ENCODE measurements around the gene CLASRP.

The CLASRP gene

GRCh38 chr19:45063851-45064801, 25.3 kb downstream of the CLASRP start:
- Histone ChIP-seq H3K4me3 (ENCODE audit: insufficient read length, low read depth) (no peak overlapping the region), H3K9ac (ENCODE audit: insufficient read length, low read depth) (no peak overlapping the region), H3K36me3 (ENCODE audit: insufficient read depth, insufficient read length, low read length) (peaks cover 82% of the 10 kb centered on the region), H3K27me3 (ENCODE audit: insufficient read depth, insufficient read length) (no peaks in the 10 kb centered on the region), H3K9me3 (ENCODE audit: insufficient read depth, low read length) (no peaks in the 10 kb centered on the region), H3K4me1 (ENCODE audit: insufficient read depth, insufficient read length) (peaks cover 11% of the 10 kb centered on the region)
- TF ChIP-seq SUZ12 (IDR thresholded peaks at IDR 0.05; ENCODE audit: extremely low read depth, insufficient read depth, insufficient read length) (no peak), YY1 (IDR thresholded peaks at IDR 0.05; ENCODE audit: insufficient read depth, insufficient read length) (no peak), ZNF274 (IDR thresholded peaks at IDR 0.05; ENCODE audit: low read depth, low read length) (no peak)
- DNase-seq (ENCODE audit: low read depth, low spot score): no peak

GRCh38 chr19:45066921-45067661, 28.2 kb downstream of the CLASRP start:
- peaks cover 81% of the 10 kb centered on the region for H3K36me3 ChIP-seq (ENCODE audit: insufficient read depth, insufficient read length, low read length)
- H3K4me1 ChIP-seq (ENCODE audit: insufficient read depth, insufficient read length): peaks cover 6% of the 10 kb centered on the region
- TF ChIP-seq YY1 (IDR thresholded peaks at IDR 0.05; ENCODE audit: insufficient read depth, insufficient read length): no peak
- no peak for TF ChIP-seq ZNF274 (IDR thresholded peaks at IDR 0.05; ENCODE audit: low read depth, low read length)
- no peak for TF ChIP-seq SUZ12 (IDR thresholded peaks at IDR 0.05; ENCODE audit: extremely low read depth, insufficient read depth, insufficient read length)
- no peaks in the 10 kb centered on the region for H3K9me3 ChIP-seq (ENCODE audit: insufficient read depth, low read length)
- H3K4me3 ChIP-seq (ENCODE audit: insufficient read length, low read depth): no peak overlapping the region
- H3K9ac ChIP-seq (ENCODE audit: insufficient read length, low read depth): no peak overlapping the region
- H3K27me3 ChIP-seq (ENCODE audit: insufficient read depth, insufficient read length): no peaks in the 10 kb centered on the region
- no peak for DNase-seq (ENCODE audit: low read depth, low spot score)

- Histone ChIP-seq H3K4me3 (ENCODE audit: insufficient read length, low read depth) (no peak overlapping the region), H3K4me1 (ENCODE audit: insufficient read depth, insufficient read length) (peaks cover 6% of the 10 kb centered on the region), H3K9ac (ENCODE audit: insufficient read length, low read depth) (no peak overlapping the region), H3K9me3 (ENCODE audit: insufficient read depth, low read length) (no peaks in the 10 kb centered on the region), H3K36me3 (ENCODE audit: insufficient read depth, insufficient read length, low read length) (peaks cover 79% of the 10 kb centered on the region), H3K27me3 (ENCODE audit: insufficient read depth, insufficient read length) (no peaks in the 10 kb centered on the region)
- no peak for TF ChIP-seq ZNF274 (IDR thresholded peaks at IDR 0.05; ENCODE audit: low read depth, low read length)
- no peak for TF ChIP-seq YY1 (IDR thresholded peaks at IDR 0.05; ENCODE audit: insufficient read depth, insufficient read length)
- TF ChIP-seq SUZ12 (IDR thresholded peaks at IDR 0.05; ENCODE audit: extremely low read depth, insufficient read depth, insufficient read length): no peak
- DNase-seq (ENCODE audit: low read depth, low spot score): no peak
These were observed 29.2 kb downstream of the CLASRP start for GRCh38 chr19:45068041-45068440.

GRCh38 chr19:45069056-45069455, 30.2 kb downstream of the CLASRP start:
- H3K4me1 ChIP-seq (ENCODE audit: insufficient read depth, insufficient read length): peaks cover 6% of the 10 kb centered on the region
- TF ChIP-seq ZNF274 (IDR thresholded peaks at IDR 0.05; ENCODE audit: low read depth, low read length) (no peak), SUZ12 (IDR thresholded peaks at IDR 0.05; ENCODE audit: extremely low read depth, insufficient read depth, insufficient read length) (no peak), YY1 (IDR thresholded peaks at IDR 0.05; ENCODE audit: insufficient read depth, insufficient read length) (no peak)
- H3K4me3 ChIP-seq (ENCODE audit: insufficient read length, low read depth): no peak overlapping the region
- no peaks in the 10 kb centered on the region for H3K27me3 ChIP-seq (ENCODE audit: insufficient read depth, insufficient read length)
- peaks cover 72% of the 10 kb centered on the region for H3K36me3 ChIP-seq (ENCODE audit: insufficient read depth, insufficient read length, low read length)
- DNase-seq (ENCODE audit: low read depth, low spot score): no peak
- no peak overlapping the region for H3K9ac ChIP-seq (ENCODE audit: insufficient read length, low read depth)
- H3K9me3 ChIP-seq (ENCODE audit: insufficient read depth, low read length): no peaks in the 10 kb centered on the region

- Histone ChIP-seq H3K4me3 (ENCODE audit: insufficient read length, low read depth) (no peak overlapping the region), H3K9me3 (ENCODE audit: insufficient read depth, low read length) (no peaks in the 10 kb centered on the region), H3K9ac (ENCODE audit: insufficient read length, low read depth) (no peak overlapping the region), H3K36me3 (ENCODE audit: insufficient read depth, insufficient read length, low read length) (peaks cover 63% of the 10 kb centered on the region), H3K27me3 (ENCODE audit: insufficient read depth, insufficient read length) (no peaks in the 10 kb centered on the region), H3K4me1 (ENCODE audit: insufficient read depth, insufficient read length) (peaks cover 9% of the 10 kb centered on the region)
- TF ChIP-seq ZNF274 (IDR thresholded peaks at IDR 0.05; ENCODE audit: low read depth, low read length): no peak
- no peak for TF ChIP-seq SUZ12 (IDR thresholded peaks at IDR 0.05; ENCODE audit: extremely low read depth, insufficient read depth, insufficient read length)
- no peak for TF ChIP-seq YY1 (IDR thresholded peaks at IDR 0.05; ENCODE audit: insufficient read depth, insufficient read length)
- no peak for DNase-seq (ENCODE audit: low read depth, low spot score)
These were observed 31.4 kb downstream of the CLASRP start for GRCh38 chr19:45070214-45070613.

GRCh38 chr19:45070861-45071544, 32.2 kb downstream of the CLASRP start:
- Histone ChIP-seq H3K27me3 (ENCODE audit: insufficient read depth, insufficient read length) (no peaks in the 10 kb centered on the region), H3K36me3 (ENCODE audit: insufficient read depth, insufficient read length, low read length) (peaks cover 57% of the 10 kb centered on the region), H3K4me3 (ENCODE audit: insufficient read length, low read depth) (no peak overlapping the region), H3K4me1 (ENCODE audit: insufficient read depth, insufficient read length) (peaks cover 9% of the 10 kb centered on the region), H3K9me3 (ENCODE audit: insufficient read depth, low read length) (no peaks in the 10 kb centered on the region), H3K9ac (ENCODE audit: insufficient read length, low read depth) (no peak overlapping the region)
- TF ChIP-seq ZNF274 (IDR thresholded peaks at IDR 0.05; ENCODE audit: low read depth, low read length) (no peak), YY1 (IDR thresholded peaks at IDR 0.05; ENCODE audit: insufficient read depth, insufficient read length) (no peak), SUZ12 (IDR thresholded peaks at IDR 0.05; ENCODE audit: extremely low read depth, insufficient read depth, insufficient read length) (no peak)
- DNase-seq (ENCODE audit: low read depth, low spot score): no peak

Data from NT2/D1 (cell line).